ENCODE data around the gene RAPGEF4.

DNA sequence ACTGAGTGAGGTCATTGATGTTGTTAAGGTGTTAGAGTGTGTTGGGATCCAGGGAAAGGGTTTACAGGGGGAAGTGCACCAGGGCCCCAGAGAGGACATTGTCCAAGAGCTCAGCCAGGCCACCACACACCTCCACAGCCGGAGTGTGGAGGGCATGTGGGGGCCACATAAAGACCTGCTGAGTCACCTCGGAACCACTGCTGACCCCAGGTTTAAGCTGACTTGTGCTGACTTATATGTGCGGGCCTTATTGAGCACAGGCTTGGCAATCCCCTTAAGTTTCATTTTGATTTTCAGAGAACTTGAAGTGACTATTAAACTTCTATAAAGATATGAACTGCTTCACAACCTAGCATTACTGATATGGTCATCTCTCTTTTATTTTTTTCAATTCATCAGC is 173.8 kb downstream of the RAPGEF4 start:
- TF ChIP-seq, protein P1, sequence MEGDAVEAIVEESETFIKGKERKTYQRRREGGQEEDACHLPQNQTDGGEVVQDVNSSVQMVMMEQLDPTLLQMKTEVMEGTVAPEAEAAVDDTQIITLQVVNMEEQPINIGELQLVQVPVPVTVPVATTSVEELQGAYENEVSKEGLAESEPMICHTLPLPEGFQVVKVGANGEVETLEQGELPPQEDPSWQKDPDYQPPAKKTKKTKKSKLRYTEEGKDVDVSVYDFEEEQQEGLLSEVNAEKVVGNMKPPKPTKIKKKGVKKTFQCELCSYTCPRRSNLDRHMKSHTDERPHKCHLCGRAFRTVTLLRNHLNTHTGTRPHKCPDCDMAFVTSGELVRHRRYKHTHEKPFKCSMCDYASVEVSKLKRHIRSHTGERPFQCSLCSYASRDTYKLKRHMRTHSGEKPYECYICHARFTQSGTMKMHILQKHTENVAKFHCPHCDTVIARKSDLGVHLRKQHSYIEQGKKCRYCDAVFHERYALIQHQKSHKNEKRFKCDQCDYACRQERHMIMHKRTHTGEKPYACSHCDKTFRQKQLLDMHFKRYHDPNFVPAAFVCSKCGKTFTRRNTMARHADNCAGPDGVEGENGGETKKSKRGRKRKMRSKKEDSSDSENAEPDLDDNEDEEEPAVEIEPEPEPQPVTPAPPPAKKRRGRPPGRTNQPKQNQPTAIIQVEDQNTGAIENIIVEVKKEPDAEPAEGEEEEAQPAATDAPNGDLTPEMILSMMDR (IDR thresholded peaks at IDR 0.05; ENCODE audit: control extremely low read depth in 1 of 3, insufficient read depth in 1 of 3, low read depth in 1 of 3, low read length in 3 of 3): no peak
- TF ChIP-seq CHD2 (IDR thresholded peaks at IDR 0.05; ENCODE audit: low read length) (no peak), RFX5 (IDR thresholded peaks at IDR 0.05; ENCODE audit: borderline replicate concordance, low read depth, low read length) (no peak), EP300 (IDR thresholded peaks at IDR 0.05; ENCODE audit: borderline replicate concordance in 1 of 2, low read depth in 2 of 2, low read length in 2 of 2) (no peak)

All from H1 (cell line).